Astrocyte (in vitro differentiated cells and primary cell): ENCODE measurements around the gene SH3BP2. TPM values are rescaled to one million over a fixed set of nuclear protein-coding genes. Genes with fewer than 3 reads are reported as not detected.
A peak's percentile ranks its signal among the peaks of the same experiment; 100 is the strongest.

Experiments
- DNase-seq: peaks from one replicate; pipeline ENCODE4 v3.0.0-alpha.2; 2010; ENCODE audit warnings: low read depth
- FAIRE-seq: peaks from 2 replicates; lab custom pipeline; 2011; peaks lifted over from hg19 to GRCh38; lab: Jason Lieb, UNC
- H2AFZ ChIP-seq: 2 replicates; pipeline ENCODE4 v1.6.0; 2012; ENCODE audit warnings: low read depth, low read length, inconsistent platforms
- H3K27ac ChIP-seq: 2 replicates; pipeline ENCODE4 v1.5.1; 2011; ENCODE audit warnings: low read depth, low read length, inconsistent platforms
- H3K27me3 ChIP-seq: 2 replicates; pipeline ENCODE4 v1.6.0; 2011; ENCODE audit warnings: low read length, inconsistent platforms; ENCODE audit not compliant: insufficient read depth
- H3K36me3 ChIP-seq: 2 replicates; pipeline ENCODE4 v1.5.1; 2011; ENCODE audit warnings: low read length, inconsistent platforms; ENCODE audit not compliant: insufficient read depth
- H3K4me1 ChIP-seq: 2 replicates; pipeline ENCODE4 v1.5.1; 2011; ENCODE audit warnings: low read length, inconsistent platforms; ENCODE audit not compliant: insufficient read depth
- H3K4me2 ChIP-seq: 2 replicates; pipeline ENCODE4 v1.6.0; 2012; ENCODE audit warnings: low read length, inconsistent platforms
- H3K4me3 ChIP-seq: 2 replicates; pipeline ENCODE4 v1.5.1; 2011; ENCODE audit warnings: low read depth, mild to moderate bottlenecking, low read length, inconsistent platforms; ENCODE audit not compliant: insufficient read depth
- H3K79me2 ChIP-seq: 2 replicates; pipeline ENCODE4 v1.6.0; 2012; ENCODE audit warnings: mild to moderate bottlenecking, low read length, inconsistent platforms; ENCODE audit not compliant: insufficient read depth
- H3K9ac ChIP-seq: 2 replicates; pipeline ENCODE4 v1.6.0; 2012; ENCODE audit warnings: mild to moderate bottlenecking, low read length, inconsistent platforms
- H3K9me3 ChIP-seq: 2 replicates; pipeline ENCODE4 v1.5.1; 2012; ENCODE audit warnings: low read depth, mild to moderate bottlenecking, low read length, inconsistent platforms; ENCODE audit not compliant: insufficient read depth
- H4K20me1 ChIP-seq: 2 replicates; pipeline ENCODE4 v1.6.0; 2012; ENCODE audit warnings: low read length, inconsistent platforms; ENCODE audit not compliant: insufficient read depth
- H3K27ac Mint-ChIP-seq: one replicate; pipeline ENCODE4 v1.8.0; 2021; ENCODE audit warnings: mild to moderate bottlenecking, mixed read lengths; ENCODE audit not compliant: unreplicated experiment
- H3K27me3 Mint-ChIP-seq: one replicate; pipeline ENCODE4 v1.8.0; 2021; ENCODE audit warnings: low read depth, mixed read lengths; ENCODE audit not compliant: unreplicated experiment
- H3K36me3 Mint-ChIP-seq: one replicate; pipeline ENCODE4 v1.8.0; 2021; ENCODE audit warnings: low read depth, mixed read lengths; ENCODE audit not compliant: unreplicated experiment
- H3K4me1 Mint-ChIP-seq: one replicate; pipeline ENCODE4 v1.8.0; 2021; ENCODE audit warnings: low read depth, mixed read lengths; ENCODE audit not compliant: unreplicated experiment
- H3K4me3 Mint-ChIP-seq: one replicate; pipeline ENCODE4 v1.8.0; 2021; ENCODE audit warnings: mild to moderate bottlenecking, moderate library complexity, mixed read lengths; ENCODE audit not compliant: unreplicated experiment
- H3K9me3 Mint-ChIP-seq: one replicate; pipeline ENCODE4 v1.8.0; 2021; ENCODE audit warnings: mild to moderate bottlenecking, mixed read lengths; ENCODE audit not compliant: unreplicated experiment
- EZH2 ChIP-seq: IDR thresholded peaks from 2 replicates; pipeline ENCODE4 v1.6.1; 2012; ENCODE audit warnings: mild to moderate bottlenecking, low read length, inconsistent platforms; ENCODE audit not compliant: insufficient read depth
- total RNA-seq: library from RNA; stranded (reverse); gene quantifications from 2 replicates; pipeline ENCODE4 v1.2.1, GENCODE V29; 2021
- TF ChIP-seq, protein P1 (sequence below): IDR thresholded peaks from 2 replicates; pipeline ENCODE4 v1.5.1; 2011; ENCODE audit warnings: low read depth, mild to moderate bottlenecking, inconsistent platforms, low read length, moderate library complexity; ENCODE audit not compliant: insufficient read depth

Gene SH3BP2
- total RNA-seq, 1 donor from 2014 or later = 33.7 TPM

DNA sequence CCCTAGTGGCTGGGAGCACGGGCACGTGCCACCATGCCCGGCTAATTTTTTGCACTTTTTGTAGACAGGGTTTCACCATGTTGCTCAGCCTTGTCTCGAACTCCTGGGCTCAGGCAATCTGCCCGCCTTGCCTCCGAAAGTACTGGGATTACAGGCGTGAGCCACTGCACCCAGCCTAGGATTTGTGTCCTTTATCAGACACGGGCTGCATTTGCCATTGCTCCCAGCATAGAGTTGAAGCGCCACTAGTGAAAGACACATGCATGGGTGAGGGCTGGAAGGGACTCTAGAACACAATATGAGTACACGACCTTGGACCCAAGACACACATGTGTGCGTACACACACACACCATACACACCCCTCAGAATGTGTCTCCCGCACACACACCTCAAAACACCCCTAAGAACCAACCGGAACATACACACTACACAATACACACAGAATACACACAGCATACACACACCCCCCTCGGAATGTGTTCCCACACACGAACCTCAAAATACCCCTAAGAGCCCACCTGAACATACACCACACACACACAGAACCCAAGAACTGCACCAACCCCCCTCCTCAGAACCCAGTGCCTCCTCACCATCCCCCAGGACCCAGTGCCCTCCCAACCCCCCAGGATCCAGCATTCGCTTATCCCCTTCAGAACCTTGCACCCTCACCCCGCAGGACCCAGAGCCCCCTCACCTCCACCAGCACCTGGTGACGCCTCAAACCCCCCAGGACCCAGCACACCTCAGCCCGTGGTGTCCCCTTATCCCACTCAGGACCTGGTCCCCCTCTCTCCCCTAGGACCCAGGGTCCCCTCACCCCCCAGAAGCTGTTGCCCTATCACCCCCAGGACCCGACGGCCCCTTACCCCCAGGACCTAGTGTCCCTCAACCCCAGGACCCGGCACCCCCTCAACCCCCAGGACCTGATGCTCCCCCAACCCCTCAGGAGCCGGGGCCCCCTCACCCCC lies 37.8 kb upstream of the SH3BP2 start:
- H3K36me3 ChIP-seq = no peaks in the 10 kb centered on the region
- H3K9me3 ChIP-seq = no peaks in the 10 kb centered on the region
- peak overlapping the region; percentile 96 for H3K4me2 ChIP-seq
- peak overlapping the region; percentile 71 for H3K4me3 ChIP-seq
- H3K27me3 ChIP-seq = no peaks in the 10 kb centered on the region
- no peak for FAIRE-seq
- H2AFZ ChIP-seq = peak overlapping the region; percentile 81
- no peaks in the 10 kb centered on the region for H3K9me3 Mint-ChIP-seq
- H3K27me3 Mint-ChIP-seq = no peaks in the 10 kb centered on the region
- H3K36me3 Mint-ChIP-seq = peaks cover 7% of the 10 kb centered on the region
- no peak overlapping the region for H3K27ac Mint-ChIP-seq
- peak overlapping the region; percentile 84 for H3K4me3 Mint-ChIP-seq
- peaks cover 2% of the 10 kb centered on the region for H3K4me1 Mint-ChIP-seq
- peaks cover 39% of the 10 kb centered on the region for H4K20me1 ChIP-seq
- peak overlapping the region; percentile 47 for H3K27ac ChIP-seq
- H3K79me2 ChIP-seq = peaks cover 48% of the 10 kb centered on the region
- H3K4me1 ChIP-seq = peaks cover 9% of the 10 kb centered on the region
- DNase-seq = no peak
- TF ChIP-seq, protein P1, sequence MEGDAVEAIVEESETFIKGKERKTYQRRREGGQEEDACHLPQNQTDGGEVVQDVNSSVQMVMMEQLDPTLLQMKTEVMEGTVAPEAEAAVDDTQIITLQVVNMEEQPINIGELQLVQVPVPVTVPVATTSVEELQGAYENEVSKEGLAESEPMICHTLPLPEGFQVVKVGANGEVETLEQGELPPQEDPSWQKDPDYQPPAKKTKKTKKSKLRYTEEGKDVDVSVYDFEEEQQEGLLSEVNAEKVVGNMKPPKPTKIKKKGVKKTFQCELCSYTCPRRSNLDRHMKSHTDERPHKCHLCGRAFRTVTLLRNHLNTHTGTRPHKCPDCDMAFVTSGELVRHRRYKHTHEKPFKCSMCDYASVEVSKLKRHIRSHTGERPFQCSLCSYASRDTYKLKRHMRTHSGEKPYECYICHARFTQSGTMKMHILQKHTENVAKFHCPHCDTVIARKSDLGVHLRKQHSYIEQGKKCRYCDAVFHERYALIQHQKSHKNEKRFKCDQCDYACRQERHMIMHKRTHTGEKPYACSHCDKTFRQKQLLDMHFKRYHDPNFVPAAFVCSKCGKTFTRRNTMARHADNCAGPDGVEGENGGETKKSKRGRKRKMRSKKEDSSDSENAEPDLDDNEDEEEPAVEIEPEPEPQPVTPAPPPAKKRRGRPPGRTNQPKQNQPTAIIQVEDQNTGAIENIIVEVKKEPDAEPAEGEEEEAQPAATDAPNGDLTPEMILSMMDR = no peak
- TF ChIP-seq EZH2 = no peak
- peak overlapping the region; percentile 86 for H3K9ac ChIP-seq

DNA sequence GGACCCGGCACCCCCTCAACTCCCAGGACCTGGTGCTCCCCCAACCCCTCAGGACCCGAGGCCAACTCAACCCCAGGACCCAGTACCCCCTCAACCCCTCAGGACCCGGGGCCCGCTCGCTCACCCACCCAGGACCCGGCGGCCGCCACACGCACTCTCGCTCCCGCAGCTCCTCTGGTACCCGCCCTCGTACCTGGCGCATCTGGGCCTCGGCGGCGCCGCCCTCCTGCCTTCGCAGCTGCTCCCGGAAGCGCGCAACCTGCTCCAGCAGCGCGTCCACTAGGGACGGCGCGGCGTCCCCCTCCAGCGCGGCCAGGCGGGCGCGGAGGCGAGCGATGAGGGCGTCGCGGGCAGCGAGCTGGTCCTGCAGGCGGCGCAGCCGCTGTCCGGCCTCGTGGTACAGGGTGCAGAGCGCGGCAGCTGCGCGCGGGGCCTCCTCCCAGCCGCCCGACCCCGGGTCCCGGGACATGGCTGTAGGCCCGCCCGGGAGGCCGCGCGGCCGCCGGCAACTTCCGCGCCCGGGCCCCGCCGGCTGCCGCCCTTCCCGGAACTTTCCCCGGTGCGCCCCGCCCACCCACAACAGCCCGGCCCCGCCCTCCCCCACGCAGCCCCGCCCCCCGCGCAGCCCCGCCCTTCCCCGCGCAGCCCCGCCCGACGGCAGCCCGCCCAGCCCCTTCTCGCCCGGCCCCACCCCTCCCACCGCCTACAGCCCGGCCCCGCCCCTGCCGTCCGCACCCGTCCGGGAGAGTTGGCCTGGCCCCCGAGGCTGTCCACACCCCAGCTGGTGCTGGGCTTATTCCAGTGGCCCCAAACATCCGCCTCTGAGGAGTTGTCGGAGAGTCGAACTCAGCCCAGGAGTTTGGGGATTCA lies 36.8 kb upstream of the SH3BP2 start, which contains the start of gene TNIP2:
TSS of gene TNIP2 (minus strand) at position 516 of the 870 bp plus-strand sequence. CDS start at position 469, 47 bp downstream.
- Histone ChIP-seq H3K9ac (peak within 1 kb of the TSS; percentile 86), H3K4me3 (peak within 1 kb of the TSS; percentile 71), H4K20me1 (peaks cover 33% of the 10 kb centered on the region), H3K27me3 (no peaks in the 10 kb centered on the region), H2AFZ (peak within 1 kb of the TSS; percentile 84), H3K4me1 (peaks cover 9% of the 10 kb centered on the region), H3K27ac (peak within 1 kb of the TSS; percentile 47), H3K4me2 (peak within 1 kb of the TSS; percentile 96), H3K79me2 (peaks cover 40% of the 10 kb centered on the region), H3K36me3 (no peaks in the 10 kb centered on the region), H3K9me3 (no peaks in the 10 kb centered on the region)
- DNase-seq = peak; percentile 50
- Mint-ChIP-seq H3K9me3 (no peaks in the 10 kb centered on the region), H3K4me3 (peak within 1 kb of the TSS; percentile 84), H3K36me3 (peaks cover 7% of the 10 kb centered on the region), H3K27me3 (no peaks in the 10 kb centered on the region), H3K27ac (no peak within 1 kb of the TSS), H3K4me1 (peaks cover 2% of the 10 kb centered on the region)
- no peak for FAIRE-seq
- TF ChIP-seq EZH2 = no peak
- TF ChIP-seq, protein P1 = no peak
